Measurements from ENCODE around the gene PLXNA2. TPM values are rescaled to one million over a fixed set of nuclear protein-coding genes. Genes with fewer than 3 reads are reported as not detected.
A peak's percentile ranks its signal among the peaks of the same experiment; 100 is the strongest.

The PLXNA2 gene
- total and polyA plus RNA-seq, 7 experiments from 2014 or later = 0.70 to 5.4 (median 1.4) TPM; not detected in 2

- H3K9me3 ChIP-seq (ENCODE audit: control insufficient read depth in 2 of 3, low read length in 3 of 3) = no peaks in the 10 kb centered on the region
- H3K4me3 ChIP-seq (ENCODE audit: low read length) = no peak overlapping the region
- intact Hi-C loops (cut with micrococcal nuclease) = no loop called here
- no peak for DNase-seq
- H3K9me3 Mint-ChIP-seq = no peaks in the 10 kb centered on the region
- CTCF ChIA-PET = no interaction called here
- H3K36me3 Mint-ChIP-seq = no peaks in the 10 kb centered on the region
- peaks cover 0 to 7% (median 5%) of the 10 kb centered on the region in 5 donors for H3K27me3 Mint-ChIP-seq
- no peak for ATAC-seq
- no peak overlapping the region for H3K27ac ChIP-seq (ENCODE audit: low read depth, low read length)
- no peak overlapping the region for H3K27ac Mint-ChIP-seq
- H3K4me1 ChIP-seq (ENCODE audit: control insufficient read depth in 2 of 2, insufficient read depth in 2 of 2, low read length in 2 of 2) = no peaks in the 10 kb centered on the region
- no peaks in the 10 kb centered on the region for H3K27me3 ChIP-seq (ENCODE audit: control insufficient read depth in 2 of 2, insufficient read depth in 2 of 2, low read length in 2 of 2)
- no peaks in the 10 kb centered on the region for H3K36me3 ChIP-seq (ENCODE audit: control insufficient read depth in 2 of 3, insufficient read depth in 3 of 3, low read length in 3 of 3)
- H3K4me1 Mint-ChIP-seq = peaks cover 0 to 7% (median 5%) of the 10 kb centered on the region in 7 donors
- POLR2A ChIA-PET = no interaction called here
- no peak overlapping the region for H3K4me3 Mint-ChIP-seq
These were observed 107.6 kb downstream of the PLXNA2 start for GRCh38 chr1:208136459-208137182.

- ATAC-seq (no peak), DNase-seq (no peak)
- Mint-ChIP-seq H3K4me1 (peaks cover 0 to 8% (median 5%) of the 10 kb centered on the region in 7 donors), H3K9me3 (no peaks in the 10 kb centered on the region), H3K36me3 (no peaks in the 10 kb centered on the region), H3K27me3 (peaks cover 4 to 16% (median 12%) of the 10 kb centered on the region in 5 donors), H3K27ac (no peak overlapping the region), H3K4me3 (no peak overlapping the region)
- ChIA-PET POLR2A (no interaction called here), CTCF (interaction anchor here (1.3 kb wide), 1 partner anchor 105 kb away, joined by 3 read pairs; no protein-coding TSS in a partner anchor)
- intact Hi-C loops (cut with micrococcal nuclease) = no loop called here
- Histone ChIP-seq H3K4me3 (ENCODE audit: low read length) (no peak overlapping the region), H3K36me3 (ENCODE audit: control insufficient read depth in 2 of 3, insufficient read depth in 3 of 3, low read length in 3 of 3) (no peaks in the 10 kb centered on the region), H3K27ac (ENCODE audit: low read depth, low read length) (no peak overlapping the region), H3K27me3 (ENCODE audit: control insufficient read depth in 2 of 2, insufficient read depth in 2 of 2, low read length in 2 of 2) (no peaks in the 10 kb centered on the region), H3K4me1 (ENCODE audit: control insufficient read depth in 2 of 2, insufficient read depth in 2 of 2, low read length in 2 of 2) (no peaks in the 10 kb centered on the region), H3K9me3 (ENCODE audit: control insufficient read depth in 2 of 3, low read length in 3 of 3) (no peaks in the 10 kb centered on the region)
These were observed 108.8 kb downstream of the PLXNA2 start for GRCh38 chr1:208135354-208135753.

GRCh38 chr1:208134491-208134890 lies 109.7 kb downstream of the PLXNA2 start:
- no peak overlapping the region for H3K4me3 Mint-ChIP-seq
- ATAC-seq (no peak), DNase-seq (no peak)
- H3K9me3 Mint-ChIP-seq = no peaks in the 10 kb centered on the region
- peak overlapping the region in 1 of 9 donors; percentile 86 for H3K27ac Mint-ChIP-seq
- H3K27me3 ChIP-seq (ENCODE audit: control insufficient read depth in 2 of 2, insufficient read depth in 2 of 2, low read length in 2 of 2) = peaks cover 0 to 4% of the 10 kb centered on the region in 2 donors
- intact Hi-C loops (cut with micrococcal nuclease) = no loop called here
- peaks cover 5 to 23% (median 19%) of the 10 kb centered on the region in 5 donors for H3K27me3 Mint-ChIP-seq
- peaks cover 0 to 8% (median 5%) of the 10 kb centered on the region in 7 donors for H3K4me1 Mint-ChIP-seq
- H3K27ac ChIP-seq (ENCODE audit: low read depth, low read length) = no peak overlapping the region
- H3K9me3 ChIP-seq (ENCODE audit: control insufficient read depth in 2 of 3, low read length in 3 of 3) = no peaks in the 10 kb centered on the region
- ChIA-PET CTCF (interaction anchor here (1.3 kb wide), 1 partner anchor 106 kb away, joined by 3 read pairs; no protein-coding TSS in a partner anchor), POLR2A (no interaction called here)
- no peaks in the 10 kb centered on the region for H3K36me3 ChIP-seq (ENCODE audit: control insufficient read depth in 2 of 3, insufficient read depth in 3 of 3, low read length in 3 of 3)
- H3K36me3 Mint-ChIP-seq = no peaks in the 10 kb centered on the region
- H3K4me1 ChIP-seq (ENCODE audit: control insufficient read depth in 2 of 2, insufficient read depth in 2 of 2, low read length in 2 of 2) = no peaks in the 10 kb centered on the region
- H3K4me3 ChIP-seq (ENCODE audit: low read length) = no peak overlapping the region

- Histone ChIP-seq H3K27me3 (ENCODE audit: control insufficient read depth in 2 of 2, insufficient read depth in 2 of 2, low read length in 2 of 2) (peaks cover 0 to 4% of the 10 kb centered on the region in 2 donors), H3K27ac (ENCODE audit: low read depth, low read length) (no peak overlapping the region), H3K9me3 (ENCODE audit: control insufficient read depth in 2 of 3, low read length in 3 of 3) (no peaks in the 10 kb centered on the region), H3K4me3 (ENCODE audit: low read length) (no peak overlapping the region), H3K36me3 (ENCODE audit: control insufficient read depth in 2 of 3, insufficient read depth in 3 of 3, low read length in 3 of 3) (no peaks in the 10 kb centered on the region), H3K4me1 (ENCODE audit: control insufficient read depth in 2 of 2, insufficient read depth in 2 of 2, low read length in 2 of 2) (no peaks in the 10 kb centered on the region)
- no peak for ATAC-seq
- H3K9me3 Mint-ChIP-seq = no peaks in the 10 kb centered on the region
- no peak for DNase-seq
- H3K36me3 Mint-ChIP-seq = no peaks in the 10 kb centered on the region
- H3K4me1 Mint-ChIP-seq = peaks cover 0 to 8% (median 5%) of the 10 kb centered on the region in 7 donors
- no peak overlapping the region for H3K4me3 Mint-ChIP-seq
- POLR2A ChIA-PET = no interaction called here
- H3K27me3 Mint-ChIP-seq = peaks cover 5 to 25% (median 23%) of the 10 kb centered on the region in 5 donors
- intact Hi-C loops (cut with micrococcal nuclease) = no loop called here
- CTCF ChIA-PET = no interaction called here
- H3K27ac Mint-ChIP-seq = no peak overlapping the region
These were observed 110.8 kb downstream of the PLXNA2 start for GRCh38 chr1:208133355-208133754.

- Mint-ChIP-seq H3K4me1 (peaks cover 0 to 8% (median 6%) of the 10 kb centered on the region in 7 donors), H3K27ac (no peak overlapping the region), H3K36me3 (no peaks in the 10 kb centered on the region), H3K9me3 (no peaks in the 10 kb centered on the region), H3K4me3 (peak overlapping the region in 4 of 10 donors; percentile 0 to 46 (median 24)), H3K27me3 (peaks cover 10 to 27% (median 23%) of the 10 kb centered on the region in 5 donors)
- Histone ChIP-seq H3K9me3 (ENCODE audit: control insufficient read depth in 2 of 3, low read length in 3 of 3) (no peaks in the 10 kb centered on the region), H3K27me3 (ENCODE audit: control insufficient read depth in 2 of 2, insufficient read depth in 2 of 2, low read length in 2 of 2) (peaks cover 0 to 4% of the 10 kb centered on the region in 2 donors), H3K27ac (ENCODE audit: low read depth, low read length) (no peak overlapping the region), H3K36me3 (ENCODE audit: control insufficient read depth in 2 of 3, insufficient read depth in 3 of 3, low read length in 3 of 3) (no peaks in the 10 kb centered on the region), H3K4me1 (ENCODE audit: control insufficient read depth in 2 of 2, insufficient read depth in 2 of 2, low read length in 2 of 2) (no peaks in the 10 kb centered on the region), H3K4me3 (ENCODE audit: low read length) (no peak overlapping the region)
- ATAC-seq (peak; percentile 74), DNase-seq (peak in 8 of 9 donors; percentile 3 to 63 (median 19))
- intact Hi-C loops (cut with micrococcal nuclease) = loop anchor here (1.0 kb wide), 1 partner anchor 113 kb away; no protein-coding TSS in a partner anchor
- CTCF ChIA-PET = interaction anchor here (0.8 to 1.9 kb wide), 2 partner anchors 112 to 130 kb away, joined by 4 to 13 read pairs; partner anchors contain the start of gene PLXNA2
- POLR2A ChIA-PET = no interaction called here
These were observed 111.8 kb downstream of the PLXNA2 start for GRCh38 chr1:208132287-208132882.

- Histone ChIP-seq H3K4me1 (ENCODE audit: control insufficient read depth in 2 of 2, insufficient read depth in 2 of 2, low read length in 2 of 2) (no peaks in the 10 kb centered on the region), H3K27ac (ENCODE audit: low read depth, low read length) (no peak overlapping the region), H3K36me3 (ENCODE audit: control insufficient read depth in 2 of 3, insufficient read depth in 3 of 3, low read length in 3 of 3) (no peaks in the 10 kb centered on the region), H3K27me3 (ENCODE audit: control insufficient read depth in 2 of 2, insufficient read depth in 2 of 2, low read length in 2 of 2) (peaks cover 0 to 4% of the 10 kb centered on the region in 2 donors), H3K4me3 (ENCODE audit: low read length) (no peak overlapping the region), H3K9me3 (ENCODE audit: control insufficient read depth in 2 of 3, low read length in 3 of 3) (no peaks in the 10 kb centered on the region)
- Mint-ChIP-seq H3K27ac (no peak overlapping the region), H3K4me3 (peak overlapping the region in 5 of 10 donors; percentile 0 to 46 (median 26)), H3K36me3 (no peaks in the 10 kb centered on the region), H3K27me3 (peaks cover 11 to 29% (median 23%) of the 10 kb centered on the region in 5 donors), H3K4me1 (peaks cover 0 to 8% (median 6%) of the 10 kb centered on the region in 7 donors), H3K9me3 (no peaks in the 10 kb centered on the region)
- POLR2A ChIA-PET = no interaction called here
- DNase-seq = no peak
- intact Hi-C loops (cut with micrococcal nuclease) = loop anchor here (1.0 kb wide), 1 partner anchor 114 kb away; no protein-coding TSS in a partner anchor
- CTCF ChIA-PET = interaction anchor here (0.8 to 1.9 kb wide), 3 partner anchors 110 to 131 kb away, joined by 4 to 13 read pairs (median 4); partner anchors contain the start of gene PLXNA2
- ATAC-seq = peak; percentile 19
These were observed 112.4 kb downstream of the PLXNA2 start for GRCh38 chr1:208131621-208132286.

Data from naive thymus-derived CD4-positive, alpha-beta T cell (primary cell).